ENCODE results near the gene PRRT3.

PRRT3 gene

DNA sequence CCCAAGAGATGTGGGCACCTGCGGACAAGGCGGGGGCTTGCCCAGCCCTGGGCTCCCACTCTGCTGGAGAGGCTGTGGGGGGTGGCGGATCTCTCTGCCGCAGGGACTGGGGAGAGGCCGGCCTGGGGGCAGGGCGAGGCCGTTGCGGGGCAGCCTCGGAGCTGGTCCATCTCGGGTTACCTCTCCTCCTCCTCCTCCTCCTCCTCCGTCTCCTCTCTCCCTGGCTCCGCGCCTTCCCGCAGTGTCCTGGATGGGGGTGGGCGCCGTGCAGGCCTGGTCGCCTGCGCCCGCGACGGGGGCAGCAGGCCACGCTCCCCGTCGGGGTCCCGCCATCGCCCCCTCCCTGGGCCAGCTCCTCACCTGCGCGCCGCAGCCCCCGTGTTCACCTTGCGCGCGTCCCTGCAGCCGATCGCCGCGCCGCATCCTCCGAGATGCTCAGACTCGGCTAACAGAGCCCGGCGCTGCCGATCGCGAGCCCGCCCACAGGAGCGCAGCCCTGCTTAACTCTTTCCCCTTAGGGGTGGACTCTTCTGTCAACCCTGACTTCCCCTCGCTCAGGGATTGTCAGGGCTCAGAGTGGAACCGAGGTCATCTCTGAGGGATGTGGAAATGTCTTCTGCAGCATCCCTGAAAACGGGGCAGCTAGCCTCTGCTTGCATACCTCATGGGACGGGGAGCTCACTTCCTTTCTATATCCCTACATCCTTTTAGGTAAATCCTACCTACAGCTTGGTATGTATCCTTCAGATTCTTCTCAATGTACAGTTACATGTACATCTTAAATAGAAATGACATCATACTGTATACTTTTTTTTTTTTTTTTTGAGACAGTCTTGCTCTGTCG lies at the start of gene PRRT3:
Gene PRRT3, minus strand, starts transcription at position 447 of the 844 bp plus-strand sequence. CDS start 2,293 bp downstream, outside the sequence.
- Histone ChIP-seq H3K27ac (ENCODE audit: low read depth, low read length) (no peak within 1 kb of the TSS), H3K4me3 (ENCODE audit: low read length) (peak within 1 kb of the TSS; percentile 69), H3K9ac (ENCODE audit: low read length) (peak within 1 kb of the TSS; percentile 14)

DNA sequence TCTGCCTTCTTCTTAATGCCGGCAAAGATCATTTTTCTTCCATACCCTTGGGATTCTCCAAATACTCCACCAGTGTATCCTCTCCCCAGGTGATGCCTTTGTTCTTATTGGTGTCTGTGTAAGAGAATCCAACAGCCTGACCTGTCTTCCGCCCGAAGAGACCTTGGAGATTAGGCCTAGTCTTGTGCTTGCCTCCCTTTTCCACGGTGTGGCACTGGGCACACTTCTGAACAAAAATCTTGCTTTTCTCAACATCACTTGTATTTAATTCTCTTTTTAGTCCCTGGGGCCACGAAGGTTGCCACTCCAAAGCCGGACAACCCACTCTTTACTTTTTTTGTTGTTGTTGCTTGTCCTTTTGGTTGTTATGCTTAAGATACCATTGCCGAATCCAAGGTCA lies 48.5 kb upstream of the PRRT3 start:
- H3K27ac ChIP-seq (ENCODE audit: low read depth, low read length), result no peak overlapping the region

More for the DNA sequence above, at the start of gene PRRT3:
- H3K4me1 ChIP-seq (ENCODE audit: control insufficient read depth, insufficient read depth, low read length), result peaks cover 2% of the 10 kb centered on the region
- no peaks in the 10 kb centered on the region for H3K36me3 ChIP-seq (ENCODE audit: control insufficient read depth, insufficient read depth, low read length)
- no peaks in the 10 kb centered on the region for H3K27me3 ChIP-seq (ENCODE audit: control insufficient read depth, insufficient read depth, low read length)

DNA sequence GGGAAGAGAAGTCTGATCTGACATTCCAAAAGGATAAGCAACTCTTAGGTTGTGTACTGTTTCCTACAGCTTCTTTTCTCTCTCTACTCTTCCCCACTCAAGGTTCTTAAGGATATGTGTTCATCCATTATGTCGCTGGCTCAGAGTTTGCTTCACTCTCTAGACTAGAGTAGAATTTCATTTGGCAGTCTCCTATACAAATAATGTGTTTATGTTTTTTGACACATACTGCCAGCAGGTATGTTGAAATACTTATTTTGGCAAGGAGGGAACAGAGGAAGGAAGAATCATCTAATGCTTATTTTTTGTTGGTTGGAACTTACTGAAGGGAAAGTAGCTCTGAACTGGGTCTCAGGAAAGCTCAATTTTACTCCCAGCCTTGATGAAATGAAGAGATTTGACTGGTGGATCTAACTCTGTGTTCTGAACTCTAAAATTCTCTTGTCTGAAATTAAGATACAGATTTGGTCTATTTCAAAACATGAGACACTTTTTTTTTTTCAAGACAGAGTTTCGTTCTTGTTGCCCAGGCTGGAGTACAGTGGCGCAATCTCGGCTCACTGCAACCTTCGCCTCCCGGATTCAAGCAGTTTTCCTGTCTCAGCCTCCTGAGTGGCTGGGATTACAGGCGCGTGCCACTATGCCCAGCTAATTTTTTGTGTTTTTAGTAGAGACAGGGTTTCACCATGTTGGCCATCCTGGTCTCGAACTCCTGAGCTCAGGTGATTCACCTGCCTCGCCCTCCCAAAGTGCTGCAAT lies 42.1 kb upstream of the PRRT3 start:
- H3K4me3 ChIP-seq (ENCODE audit: low read length), result no peak overlapping the region
- H3K9ac ChIP-seq (ENCODE audit: low read length), result no peak overlapping the region
- no peaks in the 10 kb centered on the region for H3K27me3 ChIP-seq (ENCODE audit: control insufficient read depth, insufficient read depth, low read length)
- no peaks in the 10 kb centered on the region for H3K36me3 ChIP-seq (ENCODE audit: control insufficient read depth, insufficient read depth, low read length)
- no peak overlapping the region for H3K27ac ChIP-seq (ENCODE audit: low read depth, low read length)
- H3K4me1 ChIP-seq (ENCODE audit: control insufficient read depth, insufficient read depth, low read length), result no peaks in the 10 kb centered on the region

More for the DNA sequence above, 48.5 kb upstream of the PRRT3 start:
- Histone ChIP-seq H3K9ac (ENCODE audit: low read length) (no peak overlapping the region), H3K36me3 (ENCODE audit: control insufficient read depth, insufficient read depth, low read length) (no peaks in the 10 kb centered on the region), H3K27me3 (ENCODE audit: control insufficient read depth, insufficient read depth, low read length) (no peaks in the 10 kb centered on the region), H3K4me3 (ENCODE audit: low read length) (no peak overlapping the region), H3K4me1 (ENCODE audit: control insufficient read depth, insufficient read depth, low read length) (no peaks in the 10 kb centered on the region)

DNA sequence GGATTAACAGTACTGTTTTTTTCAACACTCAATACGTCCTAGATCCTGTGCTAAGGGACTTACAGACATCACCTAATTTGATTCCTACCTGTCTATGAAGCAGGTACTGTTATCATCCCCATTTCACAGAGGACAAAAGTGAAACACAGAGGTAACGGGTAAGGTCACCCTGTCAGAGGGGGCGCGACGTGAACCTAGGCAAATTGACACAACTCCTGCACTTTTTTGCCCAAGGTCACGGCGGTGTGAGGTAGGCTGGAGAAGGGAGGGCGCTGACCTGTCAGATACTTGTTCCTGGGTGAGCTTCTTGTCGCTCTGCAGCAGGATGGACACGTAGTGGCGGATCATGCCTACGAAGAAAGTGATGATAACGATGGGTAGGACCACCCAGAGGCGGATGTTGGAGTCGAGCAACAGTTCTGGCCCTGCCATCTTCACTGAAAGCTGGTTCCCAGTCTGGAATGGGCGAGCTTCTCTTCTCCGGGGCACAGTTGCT lies 34.1 kb upstream of the PRRT3 start:
- Histone ChIP-seq H3K4me1 (ENCODE audit: control insufficient read depth, insufficient read depth, low read length) (peaks cover 9% of the 10 kb centered on the region), H3K36me3 (ENCODE audit: control insufficient read depth, insufficient read depth, low read length) (no peaks in the 10 kb centered on the region), H3K4me3 (ENCODE audit: low read length) (peak overlapping the region; percentile 97), H3K27ac (ENCODE audit: low read depth, low read length) (peak overlapping the region; percentile 70), H3K9ac (ENCODE audit: low read length) (peak overlapping the region; percentile 94), H3K27me3 (ENCODE audit: control insufficient read depth, insufficient read depth, low read length) (no peaks in the 10 kb centered on the region)

DNA sequence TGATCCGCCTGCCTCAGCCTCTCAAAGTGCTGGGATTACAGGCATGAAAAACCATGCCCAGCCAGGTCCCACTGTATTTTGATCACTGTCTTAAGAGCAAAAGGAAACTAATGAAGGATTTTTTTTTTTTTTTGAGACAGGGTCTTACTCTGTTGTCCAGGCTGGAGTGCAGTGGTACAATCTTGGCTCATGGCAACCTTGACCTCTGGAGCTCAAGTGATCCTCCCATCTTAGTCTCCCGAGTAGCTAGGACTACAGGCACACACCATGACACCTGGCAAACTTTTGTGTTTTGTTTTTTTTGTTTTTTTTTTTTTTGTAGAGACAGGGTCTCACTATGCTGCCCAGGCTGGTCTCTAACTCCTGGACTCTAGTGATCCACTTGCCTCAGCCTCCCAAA lies 28.0 kb upstream of the PRRT3 start:
- peaks cover 13% of the 10 kb centered on the region for H3K4me1 ChIP-seq (ENCODE audit: control insufficient read depth, insufficient read depth, low read length)
- H3K4me3 ChIP-seq (ENCODE audit: low read length), result no peak overlapping the region
- H3K36me3 ChIP-seq (ENCODE audit: control insufficient read depth, insufficient read depth, low read length), result peaks cover 4% of the 10 kb centered on the region
- no peaks in the 10 kb centered on the region for H3K27me3 ChIP-seq (ENCODE audit: control insufficient read depth, insufficient read depth, low read length)
- H3K27ac ChIP-seq (ENCODE audit: low read depth, low read length), result no peak overlapping the region
- H3K9ac ChIP-seq (ENCODE audit: low read length), result no peak overlapping the region

DNA sequence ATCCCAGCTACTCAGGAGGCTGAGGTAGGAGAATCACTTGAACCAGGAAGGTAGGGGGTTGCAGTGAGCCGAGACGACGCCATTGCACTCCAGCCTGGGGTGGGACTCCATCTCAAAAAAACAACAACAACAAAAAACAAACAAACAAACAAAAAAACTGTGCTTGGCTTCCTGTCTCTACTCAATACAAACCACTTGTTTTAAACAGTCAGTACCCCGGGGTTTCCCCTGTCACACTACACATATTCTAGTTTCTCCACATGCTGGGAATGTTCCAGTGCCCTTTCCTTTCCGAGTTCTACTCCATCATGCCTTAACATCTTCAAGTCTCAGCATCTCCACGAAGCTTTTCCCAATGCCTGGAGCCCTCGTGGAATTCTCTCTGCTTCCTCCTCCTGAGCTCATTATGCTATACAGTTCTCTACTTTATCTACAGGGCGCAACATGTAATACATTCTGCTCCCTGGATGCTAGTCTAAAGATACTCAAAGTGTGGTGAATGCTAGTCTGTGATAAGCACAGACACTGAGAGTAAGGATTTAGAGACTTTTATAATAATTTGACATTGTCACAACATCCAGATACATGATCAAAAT lies 26.6 kb upstream of the PRRT3 start:
- Histone ChIP-seq H3K4me1 (ENCODE audit: control insufficient read depth, insufficient read depth, low read length) (peaks cover 11% of the 10 kb centered on the region), H3K36me3 (ENCODE audit: control insufficient read depth, insufficient read depth, low read length) (peaks cover 8% of the 10 kb centered on the region), H3K27ac (ENCODE audit: low read depth, low read length) (no peak overlapping the region), H3K9ac (ENCODE audit: low read length) (no peak overlapping the region), H3K4me3 (ENCODE audit: low read length) (no peak overlapping the region), H3K27me3 (ENCODE audit: control insufficient read depth, insufficient read depth, low read length) (no peaks in the 10 kb centered on the region)

DNA sequence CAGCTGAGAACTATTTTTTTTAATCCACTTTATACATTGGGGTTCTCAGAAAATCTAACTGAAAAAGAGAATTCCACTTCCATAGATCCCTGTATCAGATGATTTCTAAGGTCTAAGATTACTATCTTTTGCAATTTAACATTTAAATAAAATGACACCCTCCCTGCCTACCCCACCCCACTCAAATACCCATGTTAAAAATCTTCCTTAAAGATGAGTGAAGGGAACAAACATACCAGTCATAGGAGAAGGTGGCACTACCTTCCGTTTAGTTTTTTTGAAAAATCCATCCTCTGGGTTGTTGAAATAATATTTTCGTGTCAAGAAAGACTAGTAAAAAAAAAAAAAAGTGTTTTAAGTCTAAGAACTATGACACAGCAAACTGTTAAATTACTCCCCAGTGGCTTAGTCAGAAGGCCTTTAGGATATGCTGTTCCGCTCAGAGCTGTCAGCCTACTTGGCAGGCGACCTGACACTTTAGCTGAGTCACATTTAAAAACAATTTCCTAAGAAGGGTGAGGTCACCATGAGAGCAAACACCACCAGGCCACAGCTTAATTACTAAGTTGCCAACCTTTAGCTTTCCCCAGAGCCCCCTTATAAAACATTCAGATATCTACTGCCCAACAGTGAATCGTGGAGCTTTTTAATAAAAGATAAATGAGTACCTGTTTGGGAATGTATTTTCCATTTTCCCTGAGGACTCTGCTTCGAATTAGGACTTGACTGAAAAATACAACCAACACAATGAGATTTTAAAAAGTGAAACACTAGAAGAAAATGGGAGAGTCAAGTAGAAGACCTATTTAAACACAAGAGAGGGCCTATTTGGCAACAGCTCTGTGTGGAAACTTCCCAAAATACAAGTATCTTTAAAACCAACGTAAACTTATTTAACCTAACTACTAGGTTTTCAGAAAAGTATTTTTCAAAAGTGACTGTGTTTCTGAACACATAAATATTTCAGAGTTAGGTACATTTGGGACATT lies 24.8 kb upstream of the PRRT3 start:
- H3K27me3 ChIP-seq (ENCODE audit: control insufficient read depth, insufficient read depth, low read length), result no peaks in the 10 kb centered on the region
- H3K36me3 ChIP-seq (ENCODE audit: control insufficient read depth, insufficient read depth, low read length), result peaks cover 14% of the 10 kb centered on the region
- no peak overlapping the region for H3K9ac ChIP-seq (ENCODE audit: low read length)
- H3K4me3 ChIP-seq (ENCODE audit: low read length), result no peak overlapping the region
- H3K27ac ChIP-seq (ENCODE audit: low read depth, low read length), result peak overlapping the region; percentile 75
- peaks cover 11% of the 10 kb centered on the region for H3K4me1 ChIP-seq (ENCODE audit: control insufficient read depth, insufficient read depth, low read length)

DNA sequence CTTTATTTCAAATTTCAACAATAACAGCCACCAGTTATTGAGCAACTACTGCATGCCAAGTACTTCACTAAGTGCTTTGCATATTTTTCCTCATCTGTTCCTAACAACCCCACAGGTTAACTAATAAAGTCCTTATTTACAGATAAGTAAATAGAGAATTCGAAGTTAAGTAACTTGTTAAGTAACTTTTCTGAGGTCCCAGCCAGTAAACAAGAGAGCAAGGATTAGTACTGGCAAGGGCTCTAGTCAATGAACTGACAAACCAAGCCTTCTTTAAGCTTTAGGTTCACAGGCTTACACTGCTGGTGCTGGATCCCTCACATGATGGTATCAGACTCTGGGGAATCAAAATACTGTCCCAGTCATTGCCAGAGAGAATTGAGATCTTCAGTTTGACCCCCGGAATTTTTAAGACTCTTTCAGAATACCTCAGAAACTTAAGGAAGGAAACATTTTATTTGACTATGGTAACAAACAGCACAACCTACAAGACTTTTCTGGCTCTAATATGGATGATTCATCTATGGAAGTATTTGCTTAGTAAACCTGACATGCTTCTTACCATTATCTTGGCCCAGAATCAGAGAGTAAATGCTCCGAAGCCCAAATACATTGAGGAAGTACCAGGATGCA lies 17.9 kb upstream of the PRRT3 start:
- Histone ChIP-seq H3K27me3 (ENCODE audit: control insufficient read depth, insufficient read depth, low read length) (no peaks in the 10 kb centered on the region), H3K36me3 (ENCODE audit: control insufficient read depth, insufficient read depth, low read length) (peaks cover 25% of the 10 kb centered on the region), H3K4me3 (ENCODE audit: low read length) (no peak overlapping the region), H3K27ac (ENCODE audit: low read depth, low read length) (no peak overlapping the region), H3K4me1 (ENCODE audit: control insufficient read depth, insufficient read depth, low read length) (no peaks in the 10 kb centered on the region), H3K9ac (ENCODE audit: low read length) (no peak overlapping the region)

DNA sequence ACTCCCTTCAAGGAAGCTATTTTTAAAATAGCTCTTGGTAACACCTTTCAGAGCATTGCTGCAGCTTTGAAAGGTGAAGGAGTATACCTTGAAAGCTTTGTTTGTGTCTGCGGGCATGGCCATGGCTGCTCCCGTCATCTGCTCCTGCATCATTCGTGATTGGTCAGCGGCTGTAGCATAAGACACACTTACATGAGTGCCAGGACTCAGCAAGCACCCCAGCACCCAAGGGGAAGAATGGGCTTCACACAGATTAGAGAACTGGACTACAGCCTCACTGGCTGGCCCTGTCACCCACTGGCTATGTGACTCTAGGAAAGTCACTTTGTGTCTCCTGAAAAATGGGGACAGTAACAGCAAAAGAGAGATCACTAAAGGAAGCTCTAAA lies 17.4 kb upstream of the PRRT3 start:
- H3K4me1 ChIP-seq (ENCODE audit: control insufficient read depth, insufficient read depth, low read length), result no peaks in the 10 kb centered on the region
- H3K4me3 ChIP-seq (ENCODE audit: low read length), result no peak overlapping the region
- H3K27ac ChIP-seq (ENCODE audit: low read depth, low read length), result no peak overlapping the region
- H3K36me3 ChIP-seq (ENCODE audit: control insufficient read depth, insufficient read depth, low read length), result peaks cover 25% of the 10 kb centered on the region
- H3K9ac ChIP-seq (ENCODE audit: low read length), result no peak overlapping the region
- H3K27me3 ChIP-seq (ENCODE audit: control insufficient read depth, insufficient read depth, low read length), result no peaks in the 10 kb centered on the region

DNA sequence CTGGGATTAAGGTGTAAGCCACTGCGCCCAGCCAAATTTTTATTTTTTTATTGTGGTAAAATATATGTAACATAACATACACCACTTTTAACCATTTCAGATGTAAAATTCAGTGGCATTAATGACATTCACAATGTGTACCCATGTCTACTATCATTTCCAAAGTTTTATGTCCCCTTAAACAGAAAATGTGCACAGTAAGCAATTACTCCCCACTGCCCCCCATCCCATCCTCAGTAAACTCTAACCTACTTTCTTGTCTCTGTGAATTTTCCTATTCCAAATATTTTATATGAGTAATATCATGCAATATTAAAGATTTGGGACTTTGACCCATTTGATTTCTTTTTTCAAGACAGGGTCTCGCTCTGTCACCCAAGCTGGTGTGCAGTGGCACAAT lies 14.6 kb upstream of the PRRT3 start:
- H3K4me3 ChIP-seq (ENCODE audit: low read length), result no peak overlapping the region

DNA sequence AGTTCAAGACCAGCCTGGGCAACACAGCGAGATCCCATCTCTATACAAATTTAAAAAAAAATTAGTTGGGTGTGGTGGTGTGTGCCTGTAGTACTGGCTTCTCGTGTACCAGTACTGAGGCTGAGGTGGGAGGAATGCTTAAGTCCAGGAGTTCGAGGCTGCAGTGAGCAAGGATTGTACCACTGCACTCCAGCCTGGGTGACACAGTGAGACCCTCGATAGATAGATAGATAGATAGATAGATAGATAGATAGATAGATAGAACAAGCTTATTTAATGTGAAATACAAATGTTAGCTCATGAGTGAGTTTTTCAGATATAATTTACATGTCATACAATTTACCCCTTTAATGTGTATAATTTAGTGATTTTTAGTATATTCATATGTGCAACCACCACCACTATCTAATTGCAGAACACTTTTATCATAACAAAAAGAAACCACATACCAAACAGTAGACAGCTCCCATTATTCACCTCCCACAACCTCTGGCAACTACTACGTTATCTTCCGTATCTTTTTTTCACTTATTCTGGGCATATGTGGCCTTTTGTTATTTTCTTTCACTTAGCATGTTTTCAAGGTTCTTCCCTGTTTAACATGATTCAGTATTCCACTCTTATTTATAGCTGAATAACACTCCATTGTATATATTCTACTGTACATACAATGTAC lies 13.1 kb upstream of the PRRT3 start:
- Histone ChIP-seq H3K36me3 (ENCODE audit: control insufficient read depth, insufficient read depth, low read length) (peaks cover 8% of the 10 kb centered on the region), H3K27me3 (ENCODE audit: control insufficient read depth, insufficient read depth, low read length) (no peaks in the 10 kb centered on the region), H3K4me3 (ENCODE audit: low read length) (no peak overlapping the region), H3K27ac (ENCODE audit: low read depth, low read length) (no peak overlapping the region), H3K9ac (ENCODE audit: low read length) (no peak overlapping the region), H3K4me1 (ENCODE audit: control insufficient read depth, insufficient read depth, low read length) (no peaks in the 10 kb centered on the region)

More for the DNA sequence above, 14.6 kb upstream of the PRRT3 start:
- no peak overlapping the region for H3K27ac ChIP-seq (ENCODE audit: low read depth, low read length)
- no peaks in the 10 kb centered on the region for H3K4me1 ChIP-seq (ENCODE audit: control insufficient read depth, insufficient read depth, low read length)
- H3K9ac ChIP-seq (ENCODE audit: low read length), result no peak overlapping the region
- H3K36me3 ChIP-seq (ENCODE audit: control insufficient read depth, insufficient read depth, low read length), result peaks cover 17% of the 10 kb centered on the region
- no peaks in the 10 kb centered on the region for H3K27me3 ChIP-seq (ENCODE audit: control insufficient read depth, insufficient read depth, low read length)

Measured in rectal smooth muscle tissue (tissue), 1 donor.